GM19395 (cell line): ENCODE data around the gene MAPK8IP1.

Experiments
- ATAC-seq: cut with Tn5 transposase; IDR thresholded peaks from one replicate; pipeline ENCODE4 v1.9.1; 2021; ENCODE audit warnings: mild to moderate bottlenecking, moderate library complexity; ENCODE audit not compliant: unreplicated experiment

MAPK8IP1 gene

DNA sequence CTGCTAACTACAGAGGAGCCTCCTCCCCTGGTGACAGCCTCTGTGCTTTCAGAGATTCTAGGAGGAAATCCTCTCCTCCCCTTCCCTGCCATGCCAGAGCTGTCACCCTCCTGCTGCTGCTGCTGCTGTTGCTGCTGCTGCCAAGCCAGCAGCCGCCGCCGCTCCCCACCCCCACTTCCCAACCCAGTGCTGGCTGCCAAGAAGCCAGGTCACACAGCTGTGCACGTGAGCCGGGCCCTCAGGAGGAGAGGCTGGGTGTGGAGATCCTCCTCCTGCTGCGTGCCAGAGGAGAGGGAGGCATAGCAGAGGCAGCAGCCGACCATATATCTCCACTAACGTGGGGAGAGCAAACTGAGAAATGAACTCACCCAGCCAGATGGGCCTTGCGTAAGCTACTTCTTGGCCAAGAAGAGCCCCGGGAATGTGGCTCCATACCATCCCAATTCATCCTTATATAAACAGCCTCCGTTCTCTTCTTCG is 25.8 kb upstream of the MAPK8IP1 start:
- no peak for ATAC-seq

DNA sequence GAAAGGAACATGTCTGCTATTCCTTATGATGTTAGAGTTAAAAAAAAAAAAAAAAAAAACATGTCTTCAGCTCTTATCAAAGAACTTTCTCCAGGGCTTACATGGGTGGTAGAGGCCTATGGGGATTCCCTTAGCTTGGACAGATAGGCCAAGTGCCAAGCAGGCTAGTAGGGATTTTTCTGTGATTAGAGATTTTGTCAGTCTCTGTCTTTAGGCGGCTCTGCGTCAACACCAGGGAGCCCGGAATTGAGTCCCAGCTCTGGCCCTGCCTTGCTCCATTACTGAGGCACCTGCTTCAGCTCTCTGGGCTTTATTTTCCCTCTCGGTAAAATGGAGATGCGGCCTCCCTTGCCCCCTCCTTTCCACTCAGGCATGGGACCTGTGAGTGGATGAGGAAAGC is 25.1 kb upstream of the MAPK8IP1 start:
- no peak for ATAC-seq

DNA sequence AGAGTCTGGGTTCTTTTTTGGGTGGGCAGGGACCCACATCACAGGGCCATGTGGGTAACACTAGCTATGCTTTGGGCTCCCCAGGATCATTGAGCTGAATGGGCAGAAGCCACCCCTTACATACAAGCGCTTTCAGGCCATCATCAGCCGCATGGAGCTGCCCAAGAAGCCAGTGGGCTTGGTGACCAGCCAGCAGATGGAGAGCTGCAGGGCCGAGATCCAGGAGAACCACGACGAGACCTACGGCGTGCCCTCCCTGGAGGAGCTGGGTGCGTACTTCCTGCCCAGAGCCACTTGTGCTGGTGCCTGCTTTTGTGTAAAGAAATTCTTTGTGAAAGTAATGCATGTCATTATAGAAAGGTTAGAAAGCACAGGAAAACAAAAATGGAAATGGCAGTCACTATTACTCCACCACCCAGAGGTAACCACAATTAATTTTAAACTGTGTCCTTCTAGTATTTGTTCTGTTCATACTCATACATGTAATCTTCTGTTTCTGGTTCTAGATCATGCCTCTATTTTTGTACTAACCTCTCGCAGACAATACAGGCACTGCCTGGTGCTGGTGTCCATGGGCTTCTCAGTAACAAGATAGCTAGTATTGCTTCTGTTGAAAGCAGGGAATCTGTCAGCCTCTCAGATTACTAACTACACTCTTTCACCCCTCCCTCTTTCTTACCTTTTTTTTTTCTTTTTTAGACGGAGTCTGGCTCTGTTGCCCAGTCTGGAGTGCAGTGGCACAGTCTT is 24.5 kb upstream of the MAPK8IP1 start:
- no peak for ATAC-seq

DNA sequence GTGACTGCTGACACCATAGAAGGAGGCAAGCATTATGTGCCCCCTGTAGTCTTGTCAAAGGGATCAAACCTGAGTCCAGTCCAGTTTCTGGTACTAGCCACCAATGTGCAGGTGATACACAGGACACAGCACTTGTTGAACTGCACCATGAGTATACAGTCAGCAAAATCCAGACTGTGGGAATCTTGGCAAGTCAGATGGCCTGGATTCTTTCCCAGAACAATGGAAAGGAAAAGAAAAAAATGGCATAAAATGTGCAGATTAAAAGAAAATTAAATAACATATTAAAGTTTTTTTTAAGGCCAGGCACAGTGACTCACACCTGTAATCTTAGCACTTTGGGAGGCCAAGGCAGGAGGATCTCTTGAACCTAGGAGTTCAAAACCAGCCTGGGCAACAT is 21.4 kb upstream of the MAPK8IP1 start:
- no peak for ATAC-seq

DNA sequence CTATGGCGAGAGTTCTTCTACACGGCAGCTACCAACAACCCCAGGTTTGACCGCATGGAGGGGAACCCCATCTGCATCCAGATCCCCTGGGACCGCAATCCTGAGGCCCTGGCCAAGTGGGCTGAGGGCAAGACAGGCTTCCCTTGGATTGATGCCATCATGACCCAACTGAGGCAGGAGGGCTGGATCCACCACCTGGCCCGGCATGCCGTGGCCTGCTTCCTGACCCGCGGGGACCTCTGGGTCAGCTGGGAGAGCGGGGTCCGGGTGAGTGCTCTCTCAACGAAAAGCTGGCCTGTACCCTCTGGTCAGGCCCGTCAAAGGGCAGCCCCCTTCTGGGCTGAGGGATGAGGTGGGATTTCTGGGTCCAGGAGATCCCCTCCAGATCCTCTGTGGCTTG is 15.9 kb upstream of the MAPK8IP1 start:
- no peak for ATAC-seq

DNA sequence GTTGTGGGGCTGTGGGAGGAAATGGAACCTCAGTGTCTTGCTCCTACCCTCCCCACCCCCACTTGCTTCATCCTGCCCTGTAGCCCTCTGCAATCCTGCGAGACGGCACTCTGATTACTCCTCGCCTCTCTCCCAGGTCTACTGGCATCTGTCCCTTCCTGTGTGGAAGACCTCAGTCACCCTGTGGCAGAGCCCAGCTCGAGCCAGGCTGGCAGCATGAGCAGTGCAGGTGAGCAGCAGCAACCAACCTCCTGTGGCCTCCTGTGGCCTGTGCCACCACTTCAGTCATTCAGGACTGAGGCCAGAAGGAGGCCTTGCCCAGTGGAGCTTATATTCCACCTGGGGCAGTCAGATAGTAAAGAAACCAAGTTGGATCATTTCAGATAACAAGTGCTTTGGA is 14.7 kb upstream of the MAPK8IP1 start:
- no peak for ATAC-seq

DNA sequence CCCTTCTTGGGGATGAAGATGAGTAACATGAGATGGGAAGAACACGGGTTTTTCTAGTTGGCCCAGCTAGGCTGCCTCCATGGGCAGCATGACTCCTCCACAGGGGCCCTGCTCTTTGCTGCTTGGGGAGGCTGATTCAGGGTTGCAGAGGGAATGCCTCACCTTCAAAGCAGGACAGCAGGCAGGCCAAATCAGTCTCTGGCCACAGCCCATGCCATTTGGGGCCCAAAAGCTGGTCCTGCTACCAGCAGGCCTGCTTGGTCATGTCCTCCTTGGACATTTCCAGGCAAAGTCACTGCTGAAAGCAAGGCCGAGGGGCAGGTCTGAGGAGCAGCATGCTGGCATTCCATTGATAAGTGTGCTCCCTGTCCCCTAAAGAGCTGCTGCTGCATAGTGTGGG is 13.8 kb upstream of the MAPK8IP1 start:
- ATAC-seq = no peak

DNA sequence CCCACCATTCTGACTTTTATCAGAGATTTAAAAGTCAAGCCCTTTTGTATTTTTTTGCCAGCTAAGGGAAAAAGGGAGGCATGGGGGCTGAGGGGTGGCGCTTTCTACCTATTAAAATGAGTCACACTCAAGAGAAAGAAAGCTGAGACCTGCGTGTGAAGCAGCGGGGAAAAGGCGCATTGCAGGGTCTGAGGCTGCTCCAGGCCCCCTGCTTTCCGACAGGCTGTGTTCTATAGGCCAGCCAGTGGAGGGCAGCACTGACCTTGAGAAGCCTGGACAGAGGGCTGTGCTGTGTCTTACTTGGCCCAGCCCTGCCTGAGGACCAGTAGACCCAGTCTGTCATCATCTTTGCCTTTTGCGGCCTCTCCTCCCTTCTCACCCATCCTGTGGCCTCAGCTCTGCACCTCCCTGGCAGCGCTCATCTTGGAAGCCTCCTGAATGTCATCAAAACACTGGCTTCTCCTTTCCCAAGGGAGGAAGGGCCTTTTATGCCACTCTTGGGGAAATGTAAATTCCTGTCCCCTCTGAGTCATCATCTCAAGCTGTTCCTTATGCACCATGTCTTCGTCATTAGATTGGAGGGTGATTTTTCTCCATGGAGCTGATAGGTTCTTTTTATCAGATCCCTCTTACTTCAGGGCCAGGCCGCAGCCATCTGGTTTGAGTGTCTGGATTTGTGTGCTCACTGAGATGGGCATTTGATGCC is 12.6 kb upstream of the MAPK8IP1 start:
- no peak for ATAC-seq

DNA sequence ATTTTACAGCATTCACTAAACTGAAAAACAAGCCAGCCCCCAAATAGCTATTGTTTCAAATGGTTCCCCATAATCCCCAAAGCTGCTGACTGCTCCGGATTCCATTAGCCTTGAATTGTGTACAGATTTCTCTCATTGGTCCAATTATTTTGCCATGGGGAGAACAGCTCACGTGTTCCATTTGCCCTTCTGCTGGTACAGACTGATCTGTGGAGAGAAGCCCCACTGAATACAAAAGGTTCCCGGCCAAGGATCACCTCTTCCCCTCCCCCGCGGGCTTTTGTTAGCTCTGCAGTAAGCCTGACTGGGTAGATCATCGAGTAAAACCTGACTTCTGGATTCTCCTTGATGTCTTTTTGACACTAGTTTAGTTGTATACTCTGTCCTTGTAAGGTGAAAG is 9.1 kb upstream of the MAPK8IP1 start:
- no peak for ATAC-seq

DNA sequence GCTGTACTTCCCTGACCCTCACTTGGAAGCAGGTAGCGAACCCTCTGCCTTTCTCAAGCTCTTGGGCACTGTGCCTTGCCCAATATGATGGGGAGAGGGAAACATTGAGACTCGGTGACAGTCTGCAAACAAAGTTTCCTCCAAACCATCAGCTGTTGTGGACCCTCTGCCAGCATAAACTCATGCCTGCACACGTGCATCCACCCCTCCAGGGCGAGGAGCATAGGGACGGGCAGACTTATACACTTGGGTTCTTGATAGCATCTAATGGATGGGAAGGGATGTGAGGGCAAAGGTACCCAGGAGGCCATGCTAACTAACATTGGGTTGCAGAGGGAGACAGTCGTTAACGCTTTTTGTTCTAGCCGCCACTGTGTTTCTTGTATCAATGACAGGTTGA is 8.2 kb upstream of the MAPK8IP1 start:
- ATAC-seq = no peak

DNA sequence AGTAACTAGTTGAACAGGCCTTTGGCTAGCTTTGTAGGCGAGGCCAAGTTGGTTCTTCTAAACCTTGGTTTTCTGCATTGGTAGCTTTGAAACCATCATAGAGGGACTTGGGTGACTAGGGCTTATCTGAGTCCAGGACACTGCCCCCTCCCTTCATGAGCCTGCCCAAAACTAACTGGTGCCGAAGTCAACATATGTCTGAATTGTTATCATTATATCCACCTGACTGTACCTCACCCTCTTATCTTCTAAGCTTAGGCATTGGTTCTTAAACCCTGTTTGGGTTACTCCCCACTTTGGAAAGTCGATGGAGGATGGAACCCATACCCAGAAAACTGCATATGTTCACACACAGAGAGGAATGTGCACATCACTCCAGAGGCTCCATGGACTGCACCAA is 7.6 kb upstream of the MAPK8IP1 start:
- ATAC-seq = no peak

DNA sequence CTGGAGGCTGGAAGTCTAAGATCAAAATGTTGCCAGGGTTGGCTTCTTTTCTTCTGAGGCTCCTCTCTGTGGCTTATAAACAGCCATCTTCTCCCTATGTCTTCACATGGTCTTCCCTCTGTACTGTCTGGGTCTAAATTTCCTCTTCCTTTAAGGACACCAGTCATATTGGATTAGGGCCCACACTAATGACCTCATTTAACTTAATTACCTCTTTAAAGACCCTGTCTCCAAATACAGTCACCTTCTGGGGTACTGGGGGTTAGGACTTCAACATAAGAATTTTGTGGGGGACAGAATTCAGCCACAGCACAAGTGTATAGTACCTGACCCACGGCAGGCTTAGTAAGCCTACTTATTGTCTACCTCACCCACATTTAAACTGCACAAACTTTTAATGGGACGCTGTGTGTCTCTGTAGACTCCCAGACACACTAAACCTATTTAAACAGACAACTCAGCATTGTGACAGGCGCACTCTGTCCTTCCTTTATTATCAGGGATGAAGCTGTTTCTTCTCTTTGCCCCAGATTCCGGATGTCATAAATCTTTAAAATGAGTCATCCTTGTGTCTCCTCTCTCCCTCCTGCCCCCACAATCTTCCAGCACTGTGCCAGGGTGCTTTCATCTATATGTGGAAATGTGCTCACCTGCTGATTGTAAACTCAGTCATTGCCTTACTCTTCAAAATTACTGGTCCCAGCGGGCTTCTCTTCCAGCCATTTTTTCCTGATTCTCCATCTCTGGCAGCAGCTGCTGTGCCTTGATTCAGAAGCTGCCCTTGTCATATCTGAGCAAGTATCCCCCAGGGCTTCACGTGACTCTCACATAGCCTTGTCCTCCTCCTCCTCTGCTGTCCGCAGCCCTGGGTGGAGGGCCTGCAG is 5.4 kb upstream of the MAPK8IP1 start:
- no peak for ATAC-seq

DNA sequence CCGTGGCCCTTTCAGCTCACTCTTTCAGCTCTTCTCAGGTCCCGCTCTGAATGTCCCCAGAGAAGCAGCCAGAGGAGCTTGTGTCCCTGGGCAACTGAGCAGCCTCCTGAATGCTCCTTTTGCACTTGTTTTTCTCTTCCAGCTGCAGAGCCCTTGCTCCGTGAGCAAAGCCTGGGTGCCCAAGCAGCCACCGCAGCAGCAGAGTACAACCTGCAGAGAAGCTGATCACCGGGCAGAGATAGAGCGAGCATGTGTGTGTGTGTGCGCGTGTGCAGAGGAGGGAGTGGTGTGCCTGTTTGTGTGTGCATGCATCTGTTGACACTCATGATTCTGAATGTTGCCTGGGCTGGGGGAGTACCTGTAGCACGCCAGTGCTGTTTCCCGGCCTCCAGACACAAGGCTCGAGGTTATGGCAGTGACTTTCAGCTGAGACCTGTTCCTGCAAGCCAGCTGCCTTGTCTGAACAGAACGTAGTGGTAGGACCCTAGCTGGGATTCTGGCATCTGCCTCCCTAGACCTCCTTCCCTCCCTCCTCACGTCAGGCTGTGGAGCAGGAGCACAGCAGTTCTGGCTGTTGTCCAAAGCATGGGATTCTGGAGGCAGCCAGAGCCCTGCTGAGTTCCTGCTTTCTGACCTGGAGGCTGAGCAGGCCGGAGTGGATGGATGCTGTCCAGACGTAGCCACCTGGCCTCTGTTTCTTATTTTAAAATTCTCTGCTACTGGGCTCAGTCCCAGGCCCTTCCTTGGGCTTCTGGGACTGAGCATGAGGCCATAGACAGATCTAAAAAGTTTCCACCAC is 4.5 kb upstream of the MAPK8IP1 start:
- no peak for ATAC-seq

DNA sequence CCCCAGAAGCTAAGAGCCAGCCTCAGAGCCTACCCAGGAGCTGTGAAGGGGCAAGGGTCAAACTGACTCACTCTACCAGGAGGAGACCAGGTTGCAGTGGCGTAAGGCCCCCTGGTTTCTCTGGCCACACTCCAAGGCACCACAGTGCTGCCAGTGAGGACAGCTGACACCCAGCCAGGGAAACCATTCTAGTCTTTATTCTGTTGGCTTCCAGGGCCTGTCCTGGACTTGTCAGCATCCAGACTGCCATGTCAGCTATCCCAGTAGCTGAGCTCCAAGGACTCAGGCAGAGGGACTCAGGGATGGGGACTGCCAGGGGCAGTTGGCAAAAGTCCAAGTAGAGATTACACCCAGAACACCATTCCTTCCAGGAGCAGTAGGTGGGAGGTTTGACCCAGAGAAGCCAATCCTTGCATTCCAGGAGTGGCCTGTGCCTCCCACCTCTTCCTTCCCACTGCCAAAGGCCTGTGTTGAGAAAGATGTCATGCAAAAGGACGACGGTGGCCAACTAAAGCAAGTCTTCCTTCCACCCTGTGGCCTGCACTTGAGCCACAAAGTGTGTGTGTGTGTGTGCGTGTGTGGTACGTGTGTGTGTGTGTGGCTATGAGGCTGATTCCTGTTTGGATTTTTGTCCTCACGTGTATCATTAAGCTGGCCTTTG is 3.6 kb upstream of the MAPK8IP1 start:
- ATAC-seq = no peak

DNA sequence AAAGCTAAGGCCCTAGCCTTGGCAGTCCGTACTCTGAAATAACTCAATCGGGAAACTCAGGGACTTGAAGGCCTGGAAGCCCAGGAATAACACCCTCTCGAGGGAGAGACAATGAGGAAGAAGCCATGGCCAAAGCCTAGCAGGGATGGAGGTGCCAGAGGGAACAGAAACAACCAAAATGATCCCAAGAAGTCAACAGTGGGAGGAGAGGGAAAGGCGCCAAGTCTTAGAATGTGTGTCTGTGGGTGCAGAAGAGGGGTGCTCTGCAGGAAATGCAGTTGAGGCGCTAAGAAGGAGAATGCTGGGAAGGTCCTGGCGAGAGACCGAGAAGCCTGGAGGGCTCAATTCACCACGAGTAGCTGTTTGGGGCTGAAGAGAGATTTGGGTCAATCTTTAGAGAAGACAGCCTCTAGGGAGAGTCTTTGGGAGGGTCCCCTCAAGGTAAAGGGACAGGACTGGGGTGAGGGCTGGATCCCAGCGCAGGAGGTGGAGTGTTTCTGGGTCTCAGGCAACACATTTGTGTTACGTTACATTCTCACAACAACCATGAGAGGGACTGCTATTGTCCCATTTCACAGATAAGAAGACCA is 760 bp upstream of the MAPK8IP1 start:
- ATAC-seq = no peak

DNA sequence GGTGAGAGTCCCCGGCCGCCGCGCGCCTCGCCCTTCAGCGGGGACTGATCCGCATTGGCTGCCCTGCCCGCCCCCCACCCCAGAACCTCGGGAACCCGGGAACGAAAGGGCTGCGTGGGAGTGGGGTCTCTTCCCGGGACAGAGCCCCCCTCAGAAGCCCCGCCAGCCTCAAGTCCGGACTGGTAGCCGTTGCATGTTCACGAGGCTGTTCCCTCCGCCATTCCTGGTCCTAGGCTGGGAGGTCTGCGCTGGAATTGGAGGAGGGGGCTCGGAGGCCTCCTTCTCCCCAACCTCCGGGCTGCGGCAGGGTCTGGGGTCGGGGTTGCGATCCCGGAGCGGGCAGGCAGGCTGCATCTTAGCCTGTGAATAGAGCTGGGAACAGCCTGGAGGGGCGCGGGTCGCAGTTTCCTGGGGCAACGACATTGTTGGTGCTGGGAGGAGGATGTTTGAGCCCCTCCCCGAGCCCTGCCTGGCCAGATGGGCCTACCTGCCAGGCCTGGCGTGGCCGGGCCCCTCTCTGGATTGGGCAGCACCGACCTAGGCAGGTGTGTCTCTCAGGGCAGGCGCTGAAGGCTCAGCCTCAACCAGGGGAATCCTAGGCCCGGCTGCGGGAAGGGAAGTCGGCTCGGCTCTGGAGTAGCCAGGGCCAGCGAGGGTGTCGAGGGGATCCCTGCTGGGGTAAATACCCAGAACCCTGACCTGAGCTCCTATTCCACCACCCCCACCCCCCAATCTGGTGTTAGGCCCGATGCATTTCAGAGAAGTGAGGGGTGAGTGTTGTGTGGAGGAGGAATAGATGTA is 670 bp downstream of the MAPK8IP1 start:
- no peak for ATAC-seq

DNA sequence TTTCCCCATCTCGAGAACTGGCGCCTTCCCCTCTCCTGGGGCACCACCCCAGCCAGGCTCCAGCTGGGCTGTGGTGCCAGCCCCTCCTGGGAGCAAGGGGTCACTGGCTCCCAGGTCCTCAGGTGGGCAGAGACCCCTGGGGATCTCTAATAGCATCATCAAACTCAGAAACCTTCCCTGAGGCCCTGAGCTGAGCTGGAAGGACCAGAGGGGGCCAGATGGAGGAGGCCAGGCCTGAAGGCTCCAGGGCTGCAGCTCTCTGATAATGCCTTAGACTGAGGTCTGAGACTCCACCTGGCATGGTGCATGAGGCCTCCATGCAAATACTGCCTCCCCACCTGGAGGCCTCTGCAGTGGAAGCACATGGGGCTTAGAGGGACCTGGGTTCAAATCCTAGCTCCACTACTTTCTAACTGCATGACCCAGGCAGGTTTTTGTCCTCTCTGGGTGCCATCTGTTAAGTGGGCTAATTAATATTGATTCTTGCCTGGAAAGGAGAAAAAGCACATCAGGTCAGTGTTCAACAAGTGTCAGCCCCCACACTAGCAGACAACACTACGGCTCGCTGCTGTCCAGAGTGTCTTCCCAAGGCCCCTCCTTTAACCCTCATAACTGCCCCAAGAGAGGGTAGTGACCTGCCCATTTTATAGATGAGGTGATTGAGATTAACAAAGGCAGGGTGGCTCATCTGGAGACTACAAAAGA is 1.5 kb downstream of the MAPK8IP1 start:
- ATAC-seq = no peak

DNA sequence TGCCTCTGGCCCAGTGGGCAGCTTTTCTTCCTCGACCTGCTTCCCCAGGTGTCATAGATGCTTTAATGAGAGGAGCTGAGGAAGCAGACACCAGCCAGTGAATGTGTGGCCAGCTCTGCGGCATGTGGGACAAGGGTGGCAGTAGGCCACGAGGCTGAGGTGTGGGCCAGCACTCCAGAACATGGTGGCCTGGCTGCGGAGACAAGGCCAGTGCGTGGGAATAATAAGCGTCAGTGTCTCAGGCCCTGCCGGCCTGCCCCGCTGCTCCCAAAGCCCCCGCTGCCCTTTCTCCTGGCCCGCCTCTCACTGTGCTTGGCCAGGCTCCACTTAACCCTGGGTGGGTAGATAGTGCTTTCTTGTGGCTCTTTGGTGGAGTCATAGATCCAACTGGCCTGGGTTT is 2.1 kb downstream of the MAPK8IP1 start:
- no peak for ATAC-seq
